Mucosa of rectum (tissue), 2 donors: Measurements from ENCODE around the gene SLIT1.

Experiments
- H3K27ac ChIP-seq, 2 donors: one replicate each; pipeline ENCODE4 v1.7.0; 2013; ENCODE audit warnings: inconsistent platforms in 2 of 2, low read depth in 2 of 2, low read length in 2 of 2
- H3K27me3 ChIP-seq, 2 donors: one replicate each; pipeline ENCODE4 v1.7.0; 2013; ENCODE audit warnings: low read length in 2 of 2; ENCODE audit not compliant: control insufficient read depth in 2 of 2, insufficient read depth in 2 of 2
- H3K36me3 ChIP-seq, 2 donors: one replicate each; pipeline ENCODE4 v1.7.0; 2013; ENCODE audit warnings: low read length in 2 of 2; ENCODE audit not compliant: control insufficient read depth in 2 of 2, insufficient read depth in 2 of 2
- H3K4me1 ChIP-seq, 2 donors: one replicate each; pipeline ENCODE4 v1.7.0; 2013; ENCODE audit warnings: low read length in 2 of 2, mild to moderate bottlenecking in 1 of 2; ENCODE audit not compliant: control insufficient read depth in 2 of 2, insufficient read depth in 2 of 2
- H3K4me3 ChIP-seq, 2 donors: one replicate each; pipeline ENCODE4 v1.7.0; 2013; ENCODE audit warnings: low read length in 2 of 2
- H3K9ac ChIP-seq, 2 donors: one replicate each; pipeline ENCODE4 v1.7.0; 2013; ENCODE audit warnings: low read length in 2 of 2, low read depth in 1 of 2, mild to moderate bottlenecking in 1 of 2
- H3K9me3 ChIP-seq, 2 donors: one replicate each; pipeline ENCODE4 v1.7.0; 2013; ENCODE audit warnings: low read length in 2 of 2; ENCODE audit not compliant: control insufficient read depth in 2 of 2
- donor health status: healthy.
- donor health status: Normal muscosa, but diverticular disease.

SLIT1 gene

DNA sequence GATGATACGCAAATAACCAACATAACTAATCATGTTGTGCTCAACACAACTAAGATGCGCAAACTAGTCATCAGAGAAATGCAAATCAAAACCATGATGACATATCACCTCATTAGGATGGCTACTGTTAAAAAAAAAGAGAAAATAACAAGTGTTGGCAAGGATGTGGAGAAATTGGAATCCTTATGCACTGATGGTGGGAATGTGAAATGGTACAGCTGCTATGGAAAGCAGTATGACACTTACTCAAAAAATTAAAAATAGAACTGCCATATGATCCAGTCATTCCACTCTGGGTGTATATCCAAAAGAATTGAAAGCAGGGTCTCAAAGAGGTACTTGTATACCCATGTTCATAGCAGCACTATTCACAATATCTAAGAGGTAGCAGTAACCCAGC, 42.9 kb downstream of the SLIT1 start:
- no peaks in the 10 kb centered on the region for H3K4me1 ChIP-seq
- H3K9me3 ChIP-seq, result no peaks in the 10 kb centered on the region
- no peak overlapping the region for H3K4me3 ChIP-seq
- H3K27me3 ChIP-seq, result peaks cover 7 to 8% of the 10 kb centered on the region in 2 donors
- no peak overlapping the region for H3K27ac ChIP-seq
- no peaks in the 10 kb centered on the region for H3K36me3 ChIP-seq
- H3K9ac ChIP-seq, result no peak overlapping the region

- no peaks in the 10 kb centered on the region for H3K36me3 ChIP-seq
- no peak overlapping the region for H3K9ac ChIP-seq
- H3K27ac ChIP-seq, result no peak overlapping the region
- no peak overlapping the region for H3K4me3 ChIP-seq
- H3K4me1 ChIP-seq, result no peaks in the 10 kb centered on the region
- H3K9me3 ChIP-seq, result no peaks in the 10 kb centered on the region
- peaks cover 6 to 7% of the 10 kb centered on the region in 2 donors for H3K27me3 ChIP-seq
Observed at GRCh38 chr10:97140902-97141745, 44.6 kb downstream of the SLIT1 start.

DNA sequence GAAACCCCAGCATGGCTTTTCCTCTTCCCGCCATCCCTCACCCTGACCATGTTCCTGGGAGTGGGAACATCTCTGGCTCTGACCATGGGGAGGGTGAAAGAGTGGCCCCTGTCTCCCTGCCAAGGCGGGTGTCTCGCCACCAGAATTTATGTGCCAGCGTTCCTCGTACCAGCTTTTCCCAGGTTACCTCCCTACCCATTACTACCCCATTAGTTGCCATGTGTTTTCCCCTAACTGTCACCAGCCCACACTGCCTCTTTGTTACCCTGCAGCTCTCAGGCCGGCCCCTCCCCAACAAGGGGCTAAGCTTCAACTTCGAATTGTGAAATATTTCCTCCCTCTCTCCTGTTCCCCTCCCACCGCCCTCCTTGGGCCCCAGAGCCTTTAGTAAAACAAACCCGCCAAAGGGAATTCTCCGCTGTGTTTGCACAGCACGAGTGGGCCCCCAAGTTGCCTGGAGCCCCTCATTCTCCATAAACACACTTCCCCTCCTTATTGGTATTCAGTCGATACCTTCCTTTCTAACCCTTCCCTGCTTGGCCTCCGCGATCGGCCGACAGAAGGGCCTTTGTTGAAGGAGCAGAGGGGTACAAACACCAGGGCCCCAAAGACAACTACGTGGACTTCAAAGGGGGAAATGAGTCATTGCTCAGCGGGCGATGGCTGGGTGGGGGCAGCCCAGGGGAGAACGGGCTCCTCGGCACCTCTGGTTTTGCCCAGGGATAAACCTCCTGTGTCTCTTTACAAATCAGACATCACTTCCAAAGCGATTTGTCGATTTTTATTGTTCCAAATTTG, 45.5 kb downstream of the SLIT1 start:
- Histone ChIP-seq H3K4me3 (no peak overlapping the region), H3K4me1 (no peaks in the 10 kb centered on the region), H3K27ac (no peak overlapping the region), H3K9me3 (no peaks in the 10 kb centered on the region), H3K27me3 (peaks cover 6 to 7% of the 10 kb centered on the region in 2 donors), H3K9ac (no peak overlapping the region), H3K36me3 (no peaks in the 10 kb centered on the region)

- Histone ChIP-seq H3K9me3 (no peaks in the 10 kb centered on the region), H3K9ac (no peak overlapping the region), H3K27ac (no peak overlapping the region), H3K27me3 (peaks cover 6 to 7% of the 10 kb centered on the region in 2 donors), H3K4me1 (no peaks in the 10 kb centered on the region), H3K36me3 (no peaks in the 10 kb centered on the region), H3K4me3 (no peak overlapping the region)
Observed at GRCh38 chr10:97139651-97140048, 46.1 kb downstream of the SLIT1 start.

DNA sequence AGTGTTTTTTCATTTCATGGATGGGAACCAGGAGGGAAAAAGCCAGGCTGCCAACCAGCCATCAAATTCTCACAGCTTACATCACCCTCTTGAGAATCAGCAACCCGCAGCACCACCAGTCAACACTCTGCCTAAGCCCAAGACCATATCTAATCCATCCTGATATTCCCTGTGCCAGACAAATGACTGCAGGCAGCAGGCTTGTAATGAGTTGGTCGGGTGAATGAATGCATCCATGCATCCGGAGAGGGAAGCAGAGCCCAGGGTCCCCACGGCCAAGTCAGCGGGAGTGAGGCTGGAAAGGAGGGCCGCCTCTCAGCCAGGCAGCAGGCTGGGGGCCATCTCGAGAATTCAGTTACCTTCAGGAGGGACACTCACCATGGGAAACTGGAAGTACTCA, 46.9 kb downstream of the SLIT1 start:
- Histone ChIP-seq H3K9me3 (no peaks in the 10 kb centered on the region), H3K27ac (no peak overlapping the region), H3K4me1 (no peaks in the 10 kb centered on the region), H3K4me3 (no peak overlapping the region), H3K9ac (no peak overlapping the region), H3K36me3 (no peaks in the 10 kb centered on the region), H3K27me3 (peaks cover 6 to 7% of the 10 kb centered on the region in 2 donors)

DNA sequence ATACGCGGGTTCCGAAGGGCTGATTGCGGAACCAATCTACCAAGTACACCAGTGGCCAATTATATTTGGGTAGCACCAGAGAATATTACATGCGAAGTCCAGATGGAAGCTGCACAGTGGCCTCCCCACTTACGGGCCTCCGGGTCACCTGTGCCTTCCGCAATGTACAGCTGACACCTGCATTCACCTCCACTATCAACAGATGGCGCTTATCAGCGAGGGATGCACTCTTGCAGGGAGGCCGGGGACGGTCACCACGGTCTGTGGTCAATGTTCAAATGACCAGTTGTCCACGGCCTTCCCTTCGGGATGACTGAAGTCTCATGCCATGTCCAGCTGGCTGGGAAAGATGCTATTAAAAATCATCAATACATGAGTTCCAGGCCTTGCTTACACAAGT, 47.6 kb downstream of the SLIT1 start:
- H3K4me3 ChIP-seq, result no peak overlapping the region
- H3K27me3 ChIP-seq, result peaks cover 6 to 7% of the 10 kb centered on the region in 2 donors
- no peak overlapping the region for H3K9ac ChIP-seq
- H3K36me3 ChIP-seq, result no peaks in the 10 kb centered on the region
- H3K9me3 ChIP-seq, result no peaks in the 10 kb centered on the region
- no peaks in the 10 kb centered on the region for H3K4me1 ChIP-seq
- no peak overlapping the region for H3K27ac ChIP-seq

GRCh38 chr10:97136756-97137155, 49.0 kb downstream of the SLIT1 start:
- Histone ChIP-seq H3K27ac (no peak overlapping the region), H3K36me3 (no peaks in the 10 kb centered on the region), H3K4me3 (no peak overlapping the region), H3K4me1 (no peaks in the 10 kb centered on the region), H3K27me3 (peaks cover 2 to 5% of the 10 kb centered on the region in 2 donors), H3K9ac (no peak overlapping the region), H3K9me3 (no peaks in the 10 kb centered on the region)

DNA sequence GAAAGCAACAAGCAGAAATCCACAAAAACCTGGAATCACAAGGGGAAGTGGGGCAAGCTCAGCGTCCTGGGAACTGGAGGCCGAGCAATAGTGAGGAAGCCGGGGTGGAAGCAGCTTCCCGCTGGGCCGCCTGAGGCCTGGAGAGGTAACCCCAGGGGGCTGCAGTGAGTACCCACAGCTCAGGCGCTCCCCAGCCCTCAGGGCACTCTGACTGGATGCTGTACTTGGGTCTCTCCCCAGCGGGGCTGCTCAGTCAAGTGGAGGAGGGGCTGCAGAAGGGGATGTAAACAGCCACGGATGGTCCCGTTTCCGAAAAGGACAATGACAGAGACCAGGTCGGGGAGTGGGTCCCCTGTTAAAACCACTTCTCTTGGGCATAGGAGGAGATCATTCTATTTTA, 50.3 kb downstream of the SLIT1 start:
- Histone ChIP-seq H3K27ac (no peak overlapping the region), H3K4me3 (no peak overlapping the region), H3K9me3 (no peaks in the 10 kb centered on the region), H3K36me3 (no peaks in the 10 kb centered on the region), H3K4me1 (no peaks in the 10 kb centered on the region), H3K27me3 (peaks cover 0 to 5% of the 10 kb centered on the region in 2 donors), H3K9ac (no peak overlapping the region)

- Histone ChIP-seq H3K27me3 (peaks cover 0 to 3% of the 10 kb centered on the region in 2 donors), H3K9ac (no peak overlapping the region), H3K4me1 (no peaks in the 10 kb centered on the region), H3K27ac (no peak overlapping the region), H3K4me3 (no peak overlapping the region), H3K36me3 (no peaks in the 10 kb centered on the region), H3K9me3 (no peaks in the 10 kb centered on the region)
Observed at GRCh38 chr10:97134983-97135382, 50.8 kb downstream of the SLIT1 start.

GRCh38 chr10:97134110-97134509, 51.6 kb downstream of the SLIT1 start:
- Histone ChIP-seq H3K9me3 (no peaks in the 10 kb centered on the region), H3K4me1 (no peaks in the 10 kb centered on the region), H3K4me3 (no peak overlapping the region), H3K36me3 (no peaks in the 10 kb centered on the region), H3K9ac (no peak overlapping the region), H3K27me3 (peaks cover 0 to 3% of the 10 kb centered on the region in 2 donors), H3K27ac (no peak overlapping the region)
